ENCODE data around the gene SLAMF8.

The SLAMF8 gene

GRCh38 chr1:159884296-159884695 lies 57.6 kb downstream of the SLAMF8 start:
- Histone ChIP-seq H3K27me3 (ENCODE audit: control insufficient read depth, insufficient read depth, low read length) (no peaks in the 10 kb centered on the region), H3K9me3 (ENCODE audit: control insufficient read depth, insufficient read depth, low read length) (no peaks in the 10 kb centered on the region), H3K36me3 (ENCODE audit: control insufficient read depth, insufficient read depth, low read length) (no peaks in the 10 kb centered on the region), H3K4me1 (ENCODE audit: control insufficient read depth, insufficient read depth, low read length) (no peaks in the 10 kb centered on the region), H3K27ac (ENCODE audit: low read length) (no peak overlapping the region), H3K4me3 (ENCODE audit: low read length) (no peak overlapping the region)
- no peak for DNase-seq (ENCODE audit: low read depth, low spot score)
- whole genome bisulfite sequencing (ENCODE audit: insufficient coverage, insufficient read length) = no CpG with 5 or more reads among the region's 8 CpGs

All from iPS DF 6.9 (cell line).